Measurements from ENCODE around the gene KBTBD13.
"Not testable (repeated sequence)": the region's sequence is repeated elsewhere in the genome, so short reads cannot be mapped to it uniquely, and the experiment has no call there.

KBTBD13 gene

DNA sequence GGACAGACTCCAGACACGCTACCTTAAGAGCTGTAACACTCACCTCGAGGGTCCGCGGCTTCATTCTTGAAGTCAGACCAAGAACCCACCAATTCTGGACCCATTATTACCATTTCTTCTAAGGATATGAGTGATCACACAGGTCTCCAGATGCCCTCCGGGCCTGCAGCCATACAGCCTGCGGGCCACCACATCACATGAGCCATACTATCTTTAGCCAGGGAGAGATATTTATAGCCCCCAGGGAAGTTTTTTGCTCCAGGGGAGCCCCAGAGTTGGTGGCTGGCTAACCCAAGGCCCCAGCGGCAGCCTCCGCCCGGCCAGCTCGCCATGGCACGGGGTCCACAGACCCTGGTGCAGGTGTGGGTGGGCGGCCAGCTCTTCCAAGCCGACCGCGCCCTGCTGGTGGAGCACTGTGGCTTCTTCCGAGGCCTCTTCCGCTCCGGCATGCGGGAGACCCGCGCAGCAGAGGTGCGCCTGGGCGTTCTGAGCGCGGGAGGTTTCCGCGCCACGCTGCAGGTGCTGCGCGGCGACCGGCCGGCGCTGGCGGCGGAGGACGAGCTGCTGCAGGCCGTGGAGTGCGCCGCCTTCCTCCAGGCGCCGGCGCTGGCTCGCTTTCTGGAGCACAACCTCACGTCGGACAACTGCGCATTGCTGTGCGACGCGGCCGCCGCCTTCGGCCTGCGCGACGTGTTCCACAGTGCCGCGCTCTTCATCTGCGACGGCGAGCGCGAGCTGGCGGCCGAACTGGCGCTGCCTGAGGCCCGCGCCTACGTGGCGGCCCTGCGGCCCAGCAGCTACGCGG lies at the start of gene KBTBD13:
TSS of gene KBTBD13 (plus strand) at position 261 of the 805 bp plus-strand sequence. CDS start at position 331, 70 bp downstream.
- no peak for DNase-seq (ENCODE audit: low read depth in 2 of 2)

- DNase-seq (ENCODE audit: low read depth in 2 of 2): no peak
Measured at GRCh38 chr15:65026756-65027155, 49.8 kb upstream of the KBTBD13 start.

GRCh38 chr15:65027593-65027992 lies 49.0 kb upstream of the KBTBD13 start:
- DNase-seq (ENCODE audit: low read depth in 2 of 2): no peak

- DNase-seq (ENCODE audit: low read depth in 2 of 2): no peak
Measured at GRCh38 chr15:65028338-65028737, 48.2 kb upstream of the KBTBD13 start.

DNA sequence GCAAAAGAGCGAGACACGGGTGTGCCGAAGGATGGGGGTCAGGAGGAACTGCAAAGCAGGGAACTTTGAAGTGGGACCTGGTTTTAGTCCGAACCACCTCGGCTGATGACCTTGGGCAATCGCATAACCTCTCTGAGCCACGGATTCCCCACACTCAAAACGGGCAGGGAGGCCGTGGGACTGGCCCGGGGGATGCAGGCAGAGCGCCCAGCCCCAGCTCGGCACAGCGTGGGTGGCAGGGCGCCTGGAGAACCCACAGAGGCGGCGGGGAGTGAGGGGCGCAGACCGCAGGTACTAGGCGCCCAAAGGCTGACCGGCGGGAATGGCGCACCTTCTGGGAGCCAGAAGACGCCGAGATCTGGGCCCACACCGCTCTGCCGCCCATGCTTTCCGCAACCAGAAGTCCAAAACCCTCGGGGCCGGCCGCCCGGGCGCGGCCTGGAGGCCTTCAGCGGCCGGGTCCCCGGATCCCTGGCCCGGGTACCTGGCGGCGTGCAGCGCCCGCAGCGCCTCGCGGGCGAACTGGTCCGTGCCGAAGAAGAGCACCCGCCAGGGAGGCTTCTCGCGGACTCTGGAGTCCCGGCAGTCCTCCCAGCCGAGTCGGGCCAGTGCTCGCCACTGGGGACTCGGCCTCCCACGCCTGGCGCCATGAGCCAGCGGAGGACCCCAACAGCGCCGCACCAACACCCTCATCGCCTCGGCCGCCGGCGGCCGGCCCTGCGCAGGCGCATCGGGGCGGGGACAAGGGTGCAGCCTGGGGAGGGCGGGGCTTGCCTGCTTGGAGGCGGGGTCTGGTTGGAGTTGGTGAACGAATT lies 47.4 kb upstream of the KBTBD13 start, which contains the start of gene MTFMT:
TSS of gene MTFMT (minus strand) at position 719 of the 815 bp plus-strand sequence. CDS start at position 693, 26 bp downstream.
- peak; percentile 82 to 88 for DNase-seq (ENCODE audit: low read depth in 2 of 2)

DNA sequence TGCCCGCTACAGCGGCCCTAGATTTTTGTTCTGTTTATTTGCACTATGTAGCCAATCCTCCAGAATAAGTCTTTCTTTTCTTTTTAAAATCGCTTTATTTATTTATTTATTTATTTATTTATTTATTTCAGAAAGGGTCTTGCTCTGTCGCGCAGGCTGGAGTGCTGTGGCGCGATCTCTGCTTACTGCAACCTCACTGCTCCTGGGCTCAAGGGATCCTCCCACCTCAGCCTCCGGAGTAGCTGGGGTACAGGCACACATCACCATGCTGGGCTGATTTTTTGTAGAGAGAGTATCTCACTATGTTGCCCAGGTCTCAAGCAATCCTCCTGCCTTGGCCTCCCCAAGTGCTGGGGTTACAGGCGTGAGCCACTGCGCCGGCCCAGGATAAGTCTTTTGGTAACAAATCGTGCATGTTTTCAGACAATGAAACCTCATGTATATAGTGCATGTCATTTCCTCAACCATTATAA lies 46.8 kb upstream of the KBTBD13 start:
- DNase-seq (ENCODE audit: low read depth in 2 of 2): no peak

DNA sequence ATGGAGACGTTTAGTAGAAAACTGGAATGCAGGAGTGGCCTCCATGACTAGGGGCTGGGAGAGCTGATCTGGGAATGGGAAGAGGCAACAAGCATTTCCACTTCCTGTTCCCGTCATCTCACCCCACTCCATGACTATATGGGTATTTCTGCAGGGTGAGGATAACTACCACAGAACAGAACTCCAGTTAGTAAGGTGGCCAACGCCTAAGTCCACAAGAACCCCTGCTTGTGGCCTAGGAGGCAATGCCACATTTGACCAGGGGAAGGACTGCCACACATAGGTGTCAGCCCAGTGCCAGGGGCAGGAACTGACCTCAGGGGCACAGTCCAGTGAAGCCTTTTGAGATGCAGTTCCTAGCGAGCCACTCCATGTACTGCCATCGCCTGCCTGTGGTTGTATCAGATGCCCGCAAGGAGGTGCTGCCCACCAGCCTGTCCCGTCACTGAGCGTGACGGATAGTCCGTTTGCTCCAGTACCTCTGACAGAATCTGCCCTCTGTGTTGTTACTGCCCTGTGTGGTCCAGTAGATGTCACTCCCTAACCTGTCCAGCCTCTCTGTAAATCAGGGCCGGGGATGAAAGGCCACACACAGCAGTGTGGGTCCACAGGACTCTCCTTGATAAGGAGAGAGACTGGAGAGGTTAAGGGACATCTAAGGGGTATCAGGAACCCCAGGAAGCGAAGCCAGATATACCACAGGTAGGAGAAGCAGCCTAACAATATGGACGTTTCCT lies 43.6 kb upstream of the KBTBD13 start:
- DNase-seq (ENCODE audit: low read depth in 2 of 2): no peak

DNA sequence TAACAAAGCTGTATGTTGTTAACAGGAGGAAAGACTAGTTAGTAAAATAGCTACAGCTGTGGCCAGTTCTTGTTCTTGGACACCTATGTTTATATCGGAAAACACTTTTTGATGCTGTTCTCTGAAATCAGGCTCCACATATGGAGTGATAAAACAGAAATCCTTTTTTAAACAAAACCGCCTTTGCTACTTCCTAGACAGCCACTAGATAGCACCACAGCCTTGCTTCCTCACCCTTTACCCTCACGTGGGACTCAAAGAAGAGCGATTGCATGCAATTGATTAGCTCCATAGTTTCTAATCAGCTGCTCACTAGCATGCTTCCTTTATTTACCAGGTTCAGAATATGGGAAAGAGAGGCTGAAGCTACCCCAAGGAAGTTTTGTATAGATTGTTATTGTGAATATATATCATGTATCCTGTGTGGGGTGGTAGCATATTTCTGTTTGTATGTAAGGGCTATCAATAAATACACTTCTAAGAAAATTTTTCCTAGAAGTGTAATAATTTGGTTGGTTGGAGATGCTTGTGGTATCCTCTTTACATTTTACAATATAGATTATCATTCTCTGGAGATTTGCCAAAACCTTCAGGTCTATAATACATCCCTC lies 42.8 kb upstream of the KBTBD13 start:
- no peak for DNase-seq (ENCODE audit: low read depth in 2 of 2)

- DNase-seq (ENCODE audit: low read depth in 2 of 2): no peak
Measured at GRCh38 chr15:65034719-65035118, 41.8 kb upstream of the KBTBD13 start.

GRCh38 chr15:65037309-65037708 lies 39.2 kb upstream of the KBTBD13 start:
- DNase-seq (ENCODE audit: low read depth in 2 of 2): no peak

DNA sequence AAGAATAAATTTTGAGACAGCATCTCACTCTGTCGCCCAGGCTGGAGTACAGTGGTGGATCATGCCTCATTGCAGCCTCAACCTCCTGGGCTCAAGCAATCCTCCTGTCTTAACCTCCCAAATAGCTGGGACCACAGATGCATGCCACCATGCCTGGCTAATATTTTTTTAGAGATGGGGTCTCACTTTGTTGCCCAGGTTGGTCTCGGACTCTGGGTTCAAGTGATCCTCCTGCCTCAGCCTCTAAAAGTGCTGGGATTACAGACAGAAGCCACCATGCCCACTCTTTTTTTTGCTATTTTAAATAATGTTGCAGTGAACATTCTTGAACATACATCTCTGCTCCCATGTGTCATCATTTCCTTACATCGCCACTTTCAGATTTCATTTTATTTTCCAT lies 38.1 kb upstream of the KBTBD13 start:
- no peak for DNase-seq (ENCODE audit: low read depth in 2 of 2)

- no peak for DNase-seq (ENCODE audit: low read depth in 2 of 2)
Measured at GRCh38 chr15:65038836-65039235, 37.7 kb upstream of the KBTBD13 start.

DNA sequence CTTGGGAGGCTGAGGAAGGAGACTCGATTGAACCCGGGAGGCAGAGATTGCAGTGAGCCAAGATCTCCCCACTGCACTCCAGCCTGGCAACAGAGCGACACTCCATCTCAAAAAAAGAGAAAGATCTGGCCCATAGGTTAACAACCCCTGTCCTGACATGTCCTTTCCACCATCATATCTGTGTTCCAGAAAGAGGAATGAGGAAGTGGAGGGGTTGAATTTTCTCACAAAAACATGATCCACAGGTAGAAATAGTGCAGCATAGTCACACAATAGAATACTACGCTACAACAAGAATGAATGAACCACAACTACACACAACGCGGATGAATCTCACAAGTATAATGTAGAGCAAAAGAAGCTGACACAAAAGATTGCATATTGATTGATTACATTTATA lies 36.1 kb upstream of the KBTBD13 start:
- no peak for DNase-seq (ENCODE audit: low read depth in 2 of 2)

GRCh38 chr15:65041787-65042186 lies 34.8 kb upstream of the KBTBD13 start:
- no peak for DNase-seq (ENCODE audit: low read depth in 2 of 2)

- DNase-seq (ENCODE audit: low read depth in 2 of 2): no peak
Measured at GRCh38 chr15:65042776-65043327, 33.7 kb upstream of the KBTBD13 start.

DNA sequence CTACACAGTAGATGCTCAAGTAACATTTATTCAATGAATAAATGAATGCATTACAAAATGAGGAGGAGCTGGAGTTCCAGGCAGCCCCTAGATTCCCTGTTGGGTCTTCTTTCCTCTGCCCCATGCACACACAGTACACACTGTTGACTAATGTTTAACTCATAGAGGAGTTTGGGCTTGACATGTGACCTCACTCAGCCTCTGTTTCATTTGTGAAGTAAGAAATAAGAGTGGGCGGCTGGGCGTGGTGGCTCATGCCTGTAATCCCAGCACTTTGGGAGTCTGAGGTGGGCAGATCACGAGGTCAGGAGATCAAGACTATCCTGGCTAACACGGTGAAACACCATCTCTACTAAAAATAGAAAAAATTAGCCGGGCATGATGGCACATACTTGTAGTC lies 32.3 kb upstream of the KBTBD13 start:
- not testable (repeated sequence) for DNase-seq (ENCODE audit: low read depth in 2 of 2)

GRCh38 chr15:65044724-65045481 lies 31.6 kb upstream of the KBTBD13 start, which contains the start of gene SLC51B:
Gene SLC51B, plus strand, starts transcription at chr15:65045387. Its CDS starts 4,618 bp downstream, at chr15:65050005.
- DNase-seq (ENCODE audit: low read depth in 2 of 2): no peak

DNA sequence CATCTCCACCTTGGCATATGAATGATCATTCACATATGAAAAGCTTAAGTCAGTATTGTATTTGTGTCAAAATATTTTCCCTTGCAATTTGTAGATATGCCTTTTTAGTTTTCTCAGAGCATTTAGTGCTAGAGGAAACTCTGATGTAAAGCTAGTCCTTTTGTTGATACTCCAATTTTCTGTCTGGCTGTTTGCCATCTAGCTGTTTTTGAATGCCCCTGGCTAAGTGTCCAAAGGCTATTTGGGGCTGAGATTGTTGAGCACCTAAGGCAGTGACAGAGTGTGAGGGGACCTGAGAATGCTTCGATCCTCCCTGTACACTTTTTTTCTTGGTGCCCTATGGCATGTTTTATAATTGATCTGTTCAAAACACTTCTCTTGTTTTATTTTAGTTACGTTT lies 28.3 kb upstream of the KBTBD13 start:
- no peak for DNase-seq (ENCODE audit: low read depth in 2 of 2)

- peak; percentile 73 to 83 for DNase-seq (ENCODE audit: low read depth in 2 of 2)
Measured at GRCh38 chr15:65049418-65049840, 27.1 kb upstream of the KBTBD13 start.

GRCh38 chr15:65050270-65050669 lies 26.3 kb upstream of the KBTBD13 start:
- DNase-seq (ENCODE audit: low read depth in 2 of 2): no peak
